ENCODE measurements around the gene CHST11.

DNA sequence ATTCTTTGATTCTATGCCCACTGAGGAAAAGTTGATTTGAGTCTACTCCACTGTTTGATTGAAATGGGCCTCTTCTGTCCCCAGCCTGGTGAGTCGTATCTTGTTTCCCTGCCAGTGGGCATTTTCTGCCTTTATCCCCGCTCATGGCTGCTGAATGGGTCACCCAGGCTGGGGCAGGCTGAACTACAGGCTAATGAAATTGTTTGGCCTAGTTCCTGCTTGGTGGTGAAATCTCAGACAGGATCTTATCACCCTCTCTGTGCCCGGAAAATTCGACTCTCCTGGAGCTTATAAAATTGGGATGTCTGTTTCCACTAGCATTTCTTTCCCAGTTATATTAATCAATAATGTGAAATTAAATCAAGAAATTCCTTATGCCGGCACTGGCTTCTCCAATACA lies 65.0 kb downstream of the CHST11 start:
- TF ChIP-seq, protein P1, sequence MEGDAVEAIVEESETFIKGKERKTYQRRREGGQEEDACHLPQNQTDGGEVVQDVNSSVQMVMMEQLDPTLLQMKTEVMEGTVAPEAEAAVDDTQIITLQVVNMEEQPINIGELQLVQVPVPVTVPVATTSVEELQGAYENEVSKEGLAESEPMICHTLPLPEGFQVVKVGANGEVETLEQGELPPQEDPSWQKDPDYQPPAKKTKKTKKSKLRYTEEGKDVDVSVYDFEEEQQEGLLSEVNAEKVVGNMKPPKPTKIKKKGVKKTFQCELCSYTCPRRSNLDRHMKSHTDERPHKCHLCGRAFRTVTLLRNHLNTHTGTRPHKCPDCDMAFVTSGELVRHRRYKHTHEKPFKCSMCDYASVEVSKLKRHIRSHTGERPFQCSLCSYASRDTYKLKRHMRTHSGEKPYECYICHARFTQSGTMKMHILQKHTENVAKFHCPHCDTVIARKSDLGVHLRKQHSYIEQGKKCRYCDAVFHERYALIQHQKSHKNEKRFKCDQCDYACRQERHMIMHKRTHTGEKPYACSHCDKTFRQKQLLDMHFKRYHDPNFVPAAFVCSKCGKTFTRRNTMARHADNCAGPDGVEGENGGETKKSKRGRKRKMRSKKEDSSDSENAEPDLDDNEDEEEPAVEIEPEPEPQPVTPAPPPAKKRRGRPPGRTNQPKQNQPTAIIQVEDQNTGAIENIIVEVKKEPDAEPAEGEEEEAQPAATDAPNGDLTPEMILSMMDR (conservative IDR thresholded peaks at IDR 0.05 in 1 of 2, IDR thresholded peaks at IDR 0.05 in 1 of 2; ENCODE audit: extremely low read depth in 1 of 2, insufficient read depth in 1 of 2, low read depth in 1 of 2, low read length in 2 of 2): no peak
- TF ChIP-seq EZH2 (IDR thresholded peaks at IDR 0.05; ENCODE audit: borderline replicate concordance, low read length): no peak
